NCI-H2081 treated with DMSO at 0.1 percent for 48 hours (cell line): ENCODE data around the gene RNF150.

Experiments
- DNase-seq: peaks from one replicate; lab custom pipeline; 2025; lab: John Stamatoyannopoulos, UW

The RNF150 gene

GRCh38 chr4:141131723-141132071, 1.6 kb downstream of the RNF150 start:
- no peak for DNase-seq

- no peak for DNase-seq
These were observed 2.2 kb downstream of the RNF150 start for GRCh38 chr4:141130947-141131605.

- DNase-seq: no peak
These were observed 5.4 kb downstream of the RNF150 start for GRCh38 chr4:141127884-141128283.

GRCh38 chr4:141126769-141127168, 6.5 kb downstream of the RNF150 start:
- no peak for DNase-seq

GRCh38 chr4:141124224-141124623, 9.0 kb downstream of the RNF150 start:
- DNase-seq: no peak

GRCh38 chr4:141121768-141122454, 11.4 kb downstream of the RNF150 start:
- no peak for DNase-seq

GRCh38 chr4:141121101-141121500, 12.2 kb downstream of the RNF150 start:
- no peak for DNase-seq

- DNase-seq: no peak
These were observed 13.2 kb downstream of the RNF150 start for GRCh38 chr4:141120036-141120593.

GRCh38 chr4:141119071-141119470, 14.2 kb downstream of the RNF150 start:
- DNase-seq: no peak

- no peak for DNase-seq
These were observed 14.9 kb downstream of the RNF150 start for GRCh38 chr4:141118381-141118780.

GRCh38 chr4:141117935-141118334, 15.3 kb downstream of the RNF150 start:
- DNase-seq: no peak

- no peak for DNase-seq
These were observed 23.3 kb downstream of the RNF150 start for GRCh38 chr4:141109983-141110382.

- DNase-seq: no peak
These were observed 25.3 kb downstream of the RNF150 start for GRCh38 chr4:141107927-141108326.

GRCh38 chr4:141102367-141102766, 30.9 kb downstream of the RNF150 start:
- DNase-seq: no peak

- DNase-seq: no peak
These were observed 31.8 kb downstream of the RNF150 start for GRCh38 chr4:141101511-141101910.

- DNase-seq: no peak
These were observed 33.9 kb downstream of the RNF150 start for GRCh38 chr4:141099326-141099725.

GRCh38 chr4:141098163-141098562, 35.1 kb downstream of the RNF150 start:
- no peak for DNase-seq

GRCh38 chr4:141090473-141090872, 42.8 kb downstream of the RNF150 start:
- DNase-seq: no peak

- DNase-seq: peak; percentile 12
These were observed 51.3 kb downstream of the RNF150 start for GRCh38 chr4:141081921-141082395.

- DNase-seq: no peak
These were observed 52.6 kb downstream of the RNF150 start for GRCh38 chr4:141080668-141081067.

- DNase-seq: no peak
These were observed 53.8 kb downstream of the RNF150 start for GRCh38 chr4:141079393-141079930.

GRCh38 chr4:141078871-141079270, 54.4 kb downstream of the RNF150 start:
- DNase-seq: no peak

- DNase-seq: no peak
These were observed 55.6 kb downstream of the RNF150 start for GRCh38 chr4:141077611-141078225.
